Right lobe of liver (tissue), 4 donors: Measurements from ENCODE around the gene TAB2.

Experiments used
- CTCF ChIP-seq, 4 donors: fragments of 200-600 bp in 3 of 4; fragments of 450-650 bp in 1 of 4; IDR thresholded peaks; one replicate each; pipeline versions ENCODE4 v1.5.1 to v1.8.0; 2016 to 2022; ENCODE audit warnings: antibody characterized with exemption in 4 of 4, mild to moderate bottlenecking in 2 of 4
- POLR2A ChIP-seq: fragments of 450-650 bp; IDR thresholded peaks from one replicate; pipeline ENCODE4 v1.6.1; 2017; ENCODE audit warnings: antibody characterized with exemption, mild to moderate bottlenecking
- donor health status: DM: no; HTN: no; CAD: no.
- donor health status: DM: no; HTN: no; CAD: no.
- donor health status: DM: no; HTN: yes; CAD: no.

DNA sequence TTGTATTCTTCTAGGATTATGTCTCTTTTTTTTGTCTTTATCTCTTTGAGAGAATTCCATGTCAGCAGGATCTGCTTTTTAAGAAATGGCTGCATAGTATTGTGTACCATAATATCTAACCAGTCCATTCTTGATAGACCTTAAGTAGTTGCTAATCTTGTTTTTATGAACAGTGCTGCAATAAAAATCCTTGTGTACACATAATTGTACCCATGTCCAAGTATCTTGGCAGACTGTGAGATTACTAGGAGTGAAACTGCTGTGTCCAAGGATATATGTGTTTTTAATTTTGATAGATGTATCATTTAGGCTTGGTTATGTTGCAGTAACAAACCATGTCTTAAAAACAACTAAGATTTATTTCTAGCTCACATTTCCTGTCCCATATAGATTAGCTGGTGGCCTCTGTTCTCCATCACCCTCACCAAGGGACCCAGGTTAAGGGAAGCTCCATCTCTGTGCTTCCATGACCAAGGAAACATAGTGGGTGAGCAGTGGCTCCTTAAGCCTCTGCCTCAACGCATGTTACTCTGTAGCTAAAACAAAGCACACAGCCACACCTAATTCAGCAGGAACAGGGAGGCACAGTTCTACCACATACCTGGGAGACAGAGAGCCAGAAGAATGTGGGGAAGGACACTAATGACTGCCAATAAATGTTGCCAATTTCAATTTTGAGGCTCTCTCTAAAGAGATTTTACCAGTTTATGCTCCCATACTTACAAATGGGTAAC, 70.4 kb downstream of the TAB2 start:
- TF ChIP-seq CTCF (IDR thresholded peaks at IDR 0.05) (no peak), POLR2A (no peak)
